ENCODE results near the gene VPS51.

VPS51 gene

GRCh38 chr11:65095974-65096806 lies at the start of gene VPS51:
Gene VPS51, plus strand, starts transcription at chr11:65096214. Its CDS starts 37 bp downstream, at chr11:65096251.
- Mint-ChIP-seq H3K36me3 (peaks cover 8% of the 10 kb centered on the region), H3K4me3 (peak within 1 kb of the TSS; percentile 92)
- CTCF ChIA-PET = interaction anchor here (1.7 to 5.0 kb wide), 2 partner anchors 15 to 82 kb away, joined by 7 to 60 read pairs; partner anchors contain the start of genes ARL2 and TM7SF2

GRCh38 chr11:65047581-65048422 lies 48.2 kb upstream of the VPS51 start:
- peaks cover 18% of the 10 kb centered on the region for H3K36me3 Mint-ChIP-seq
- CTCF ChIA-PET = no interaction called here
- H3K9me3 Mint-ChIP-seq = no peaks in the 10 kb centered on the region
- DNase-seq = peak; percentile 57
- H3K4me3 Mint-ChIP-seq = peak overlapping the region; percentile 73
- H3K27me3 Mint-ChIP-seq = peaks cover 10% of the 10 kb centered on the region
- peak overlapping the region; percentile 79 for H3K27ac Mint-ChIP-seq
- peaks cover 46% of the 10 kb centered on the region for H3K4me1 Mint-ChIP-seq

More at GRCh38 chr11:65095974-65096806, at the start of gene VPS51:
- Mint-ChIP-seq H3K27ac (peak within 1 kb of the TSS; percentile 98), H3K9me3 (no peaks in the 10 kb centered on the region), H3K4me1 (peaks cover 22% of the 10 kb centered on the region), H3K27me3 (no peaks in the 10 kb centered on the region)
- peak; percentile 93 for DNase-seq

- Mint-ChIP-seq H3K9me3 (no peaks in the 10 kb centered on the region), H3K27me3 (peaks cover 29% of the 10 kb centered on the region), H3K4me3 (no peak overlapping the region), H3K36me3 (peaks cover 3% of the 10 kb centered on the region), H3K4me1 (peaks cover 48% of the 10 kb centered on the region), H3K27ac (no peak overlapping the region)
- DNase-seq = no peak
- CTCF ChIA-PET = no interaction called here
These were observed 44.6 kb upstream of the VPS51 start for GRCh38 chr11:65051398-65051858.

- DNase-seq = peak; percentile 47
- Mint-ChIP-seq H3K9me3 (no peaks in the 10 kb centered on the region), H3K4me1 (peaks cover 28% of the 10 kb centered on the region), H3K4me3 (peak overlapping the region; percentile 39), H3K27me3 (peaks cover 41% of the 10 kb centered on the region), H3K36me3 (no peaks in the 10 kb centered on the region), H3K27ac (peak overlapping the region; percentile 60)
- CTCF ChIA-PET = interaction anchor here (0.9 kb wide), 1 partner anchor 13 kb away, joined by 3 read pairs; the partner anchor contains the start of gene SAC3D1
These were observed 42.0 kb upstream of the VPS51 start for GRCh38 chr11:65053827-65054508.

GRCh38 chr11:65055538-65055937 lies 40.5 kb upstream of the VPS51 start:
- H3K4me1 Mint-ChIP-seq = peaks cover 36% of the 10 kb centered on the region
- no peak overlapping the region for H3K27ac Mint-ChIP-seq
- no peaks in the 10 kb centered on the region for H3K36me3 Mint-ChIP-seq
- DNase-seq = no peak
- H3K4me3 Mint-ChIP-seq = no peak overlapping the region
- H3K9me3 Mint-ChIP-seq = no peaks in the 10 kb centered on the region
- H3K27me3 Mint-ChIP-seq = peaks cover 49% of the 10 kb centered on the region
- CTCF ChIA-PET = no interaction called here

- Mint-ChIP-seq H3K36me3 (no peaks in the 10 kb centered on the region), H3K4me1 (peaks cover 44% of the 10 kb centered on the region), H3K4me3 (no peak overlapping the region), H3K27ac (no peak overlapping the region), H3K9me3 (no peaks in the 10 kb centered on the region), H3K27me3 (peaks cover 50% of the 10 kb centered on the region)
- CTCF ChIA-PET = no interaction called here
- DNase-seq = no peak
These were observed 39.0 kb upstream of the VPS51 start for GRCh38 chr11:65056999-65057398.

GRCh38 chr11:65057526-65057925 lies 38.5 kb upstream of the VPS51 start:
- no peaks in the 10 kb centered on the region for H3K36me3 Mint-ChIP-seq
- no peak overlapping the region for H3K27ac Mint-ChIP-seq
- no peak for DNase-seq
- H3K27me3 Mint-ChIP-seq = peaks cover 47% of the 10 kb centered on the region
- H3K4me1 Mint-ChIP-seq = peaks cover 44% of the 10 kb centered on the region
- no peaks in the 10 kb centered on the region for H3K9me3 Mint-ChIP-seq
- CTCF ChIA-PET = no interaction called here
- no peak overlapping the region for H3K4me3 Mint-ChIP-seq

GRCh38 chr11:65058012-65058411 lies 38.0 kb upstream of the VPS51 start:
- CTCF ChIA-PET = no interaction called here
- Mint-ChIP-seq H3K4me3 (no peak overlapping the region), H3K9me3 (no peaks in the 10 kb centered on the region), H3K4me1 (peaks cover 40% of the 10 kb centered on the region), H3K36me3 (no peaks in the 10 kb centered on the region), H3K27ac (no peak overlapping the region), H3K27me3 (peaks cover 43% of the 10 kb centered on the region)
- DNase-seq = no peak

GRCh38 chr11:65058419-65059054 lies 37.5 kb upstream of the VPS51 start, which contains the start of gene NAALADL1:
Gene NAALADL1, minus strand, starts transcription at chr11:65058553. Its CDS starts 32 bp downstream, at chr11:65058521.
- no peak for DNase-seq
- Mint-ChIP-seq H3K27ac (no peak within 1 kb of the TSS), H3K36me3 (no peaks in the 10 kb centered on the region), H3K4me3 (no peak within 1 kb of the TSS), H3K4me1 (peaks cover 34% of the 10 kb centered on the region), H3K27me3 (peaks cover 46% of the 10 kb centered on the region), H3K9me3 (no peaks in the 10 kb centered on the region)
- CTCF ChIA-PET = no interaction called here

- H3K4me3 Mint-ChIP-seq = no peak overlapping the region
- no peaks in the 10 kb centered on the region for H3K36me3 Mint-ChIP-seq
- DNase-seq = no peak
- no peak overlapping the region for H3K27ac Mint-ChIP-seq
- H3K27me3 Mint-ChIP-seq = peaks cover 36% of the 10 kb centered on the region
- H3K9me3 Mint-ChIP-seq = no peaks in the 10 kb centered on the region
- CTCF ChIA-PET = no interaction called here
- peaks cover 25% of the 10 kb centered on the region for H3K4me1 Mint-ChIP-seq
These were observed 36.5 kb upstream of the VPS51 start for GRCh38 chr11:65059523-65059922.

GRCh38 chr11:65059959-65060824 lies 35.8 kb upstream of the VPS51 start:
- no peak for DNase-seq
- CTCF ChIA-PET = no interaction called here
- Mint-ChIP-seq H3K4me1 (peaks cover 21% of the 10 kb centered on the region), H3K27me3 (peaks cover 33% of the 10 kb centered on the region), H3K27ac (no peak overlapping the region), H3K36me3 (no peaks in the 10 kb centered on the region), H3K4me3 (no peak overlapping the region), H3K9me3 (no peaks in the 10 kb centered on the region)

GRCh38 chr11:65060913-65061408 lies 35.1 kb upstream of the VPS51 start:
- Mint-ChIP-seq H3K27me3 (peaks cover 29% of the 10 kb centered on the region), H3K36me3 (no peaks in the 10 kb centered on the region), H3K9me3 (no peaks in the 10 kb centered on the region), H3K4me3 (no peak overlapping the region), H3K27ac (peak overlapping the region; percentile 58), H3K4me1 (peaks cover 16% of the 10 kb centered on the region)
- CTCF ChIA-PET = no interaction called here
- DNase-seq = peak; percentile 49

GRCh38 chr11:65063532-65063931 lies 32.5 kb upstream of the VPS51 start:
- CTCF ChIA-PET = interaction anchor here (1.0 to 2.0 kb wide), 2 partner anchors 50 to 251 kb away, joined by 3 to 6 read pairs; partner anchors contain the start of gene ARL2
- H3K36me3 Mint-ChIP-seq = no peaks in the 10 kb centered on the region
- H3K4me3 Mint-ChIP-seq = no peak overlapping the region
- DNase-seq = no peak
- peaks cover 20% of the 10 kb centered on the region for H3K27me3 Mint-ChIP-seq
- no peak overlapping the region for H3K27ac Mint-ChIP-seq
- H3K9me3 Mint-ChIP-seq = no peaks in the 10 kb centered on the region
- peaks cover 16% of the 10 kb centered on the region for H3K4me1 Mint-ChIP-seq
